ENCODE measurements around the gene GFOD1.

The GFOD1 gene

DNA sequence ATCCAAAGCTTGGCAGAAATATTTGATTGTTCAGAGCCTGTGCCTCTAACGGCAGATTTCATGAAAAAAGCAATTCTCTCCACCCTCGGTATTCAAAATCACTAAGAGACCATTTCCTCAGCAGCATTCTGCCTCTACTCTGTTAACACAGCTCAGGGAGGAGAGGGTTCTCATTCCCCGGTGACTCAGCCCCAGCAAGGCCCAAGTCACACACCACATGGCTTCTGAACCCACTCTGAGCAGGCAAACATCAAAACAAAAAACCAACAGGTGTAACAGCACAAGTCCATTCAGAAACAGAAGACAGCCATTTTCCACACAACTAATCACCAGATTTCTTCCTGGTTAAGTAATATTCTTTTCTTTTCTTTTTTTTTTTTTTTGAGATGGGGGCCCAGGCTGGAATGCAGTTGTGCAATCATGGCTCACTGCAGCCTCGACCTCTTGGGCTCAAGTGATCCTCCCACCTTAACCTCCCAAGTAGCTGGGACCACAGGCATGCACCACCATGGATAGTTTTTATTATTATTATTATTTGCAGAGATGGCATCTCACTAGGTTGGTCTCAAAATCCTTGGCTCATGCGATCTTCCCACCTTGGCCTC is 55.4 kb downstream of the GFOD1 start:
- H4K20me1 ChIP-seq (ENCODE audit: control insufficient read depth, insufficient read depth, low read depth, low read length) = no peaks in the 10 kb centered on the region
- H3F3A ChIP-seq (ENCODE audit: control insufficient read depth, insufficient read depth) = no peaks in the 10 kb centered on the region
- no peaks in the 10 kb centered on the region for H3K9me2 ChIP-seq (replicated peaks; ENCODE audit: control insufficient read depth, low read length)
- H3K27ac ChIP-seq (ENCODE audit: low read depth, low read length) = no peak overlapping the region
- peaks cover 28% of the 10 kb centered on the region for H3K4me1 ChIP-seq (ENCODE audit: control insufficient read depth, low read length)
- no peaks in the 10 kb centered on the region for H3K79me2 ChIP-seq (ENCODE audit: control insufficient read depth, low read length)
- peaks cover 6% of the 10 kb centered on the region; the same call in 1 of the 2 replicates for H3K9me3 ChIP-seq (ENCODE audit: control insufficient read depth, insufficient read depth, low read length)
- no peaks in the 10 kb centered on the region for H3K36me3 ChIP-seq (ENCODE audit: control insufficient read depth, low read length)
- TF ChIP-seq EZH2phosphoT487 (IDR thresholded peaks at IDR 0.05; ENCODE audit: borderline replicate concordance, low read length) = no peak
- TF ChIP-seq CTCF (IDR thresholded peaks at IDR 0.05; ENCODE audit: low read depth, low read length, poor library complexity, severe bottlenecking) = no peak
- no peak overlapping the region for H3K4me3 ChIP-seq (ENCODE audit: low read length)
- no peak overlapping the region for H3K4me2 ChIP-seq (ENCODE audit: low read length)
- no peaks in the 10 kb centered on the region for H3K27me3 ChIP-seq (ENCODE audit: control insufficient read depth, low read length)

- no peaks in the 10 kb centered on the region for H3K36me3 ChIP-seq (ENCODE audit: control insufficient read depth, low read length)
- no peaks in the 10 kb centered on the region for H3K79me2 ChIP-seq (ENCODE audit: control insufficient read depth, low read length)
- H3K27ac ChIP-seq (ENCODE audit: low read depth, low read length) = no peak overlapping the region
- no peaks in the 10 kb centered on the region for H4K20me1 ChIP-seq (ENCODE audit: control insufficient read depth, insufficient read depth, low read depth, low read length)
- H3K9me3 ChIP-seq (ENCODE audit: control insufficient read depth, insufficient read depth, low read length) = peaks cover 6% of the 10 kb centered on the region; the same call in 1 of the 2 replicates
- H3K4me3 ChIP-seq (ENCODE audit: low read length) = no peak overlapping the region
- no peaks in the 10 kb centered on the region for H3K9me2 ChIP-seq (replicated peaks; ENCODE audit: control insufficient read depth, low read length)
- peaks cover 28% of the 10 kb centered on the region for H3K4me1 ChIP-seq (ENCODE audit: control insufficient read depth, low read length)
- no peaks in the 10 kb centered on the region for H3F3A ChIP-seq (ENCODE audit: control insufficient read depth, insufficient read depth)
- TF ChIP-seq EZH2phosphoT487 (IDR thresholded peaks at IDR 0.05; ENCODE audit: borderline replicate concordance, low read length) (no peak), CTCF (IDR thresholded peaks at IDR 0.05; ENCODE audit: low read depth, low read length, poor library complexity, severe bottlenecking) (no peak)
- H3K4me2 ChIP-seq (ENCODE audit: low read length) = no peak overlapping the region
- no peaks in the 10 kb centered on the region for H3K27me3 ChIP-seq (ENCODE audit: control insufficient read depth, low read length)
These were observed 56.2 kb downstream of the GFOD1 start for GRCh38 chr6:13431059-13431656.

DNA sequence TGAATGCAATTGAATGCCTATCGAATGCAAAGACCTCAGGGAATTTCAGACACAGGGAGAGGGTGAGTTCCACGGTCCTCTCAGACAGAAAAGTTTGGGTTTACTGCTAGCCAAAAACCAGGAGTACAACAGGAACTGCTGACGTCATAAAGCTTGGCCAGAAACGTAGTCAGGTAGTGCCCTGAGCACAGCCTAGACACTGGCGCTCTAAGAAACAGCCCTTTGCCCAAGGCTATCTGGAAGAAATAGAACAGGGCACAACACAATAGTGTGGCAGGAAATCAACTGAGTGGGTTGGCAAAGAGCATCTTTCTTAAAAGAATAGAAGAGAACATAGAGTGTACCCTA is 58.0 kb downstream of the GFOD1 start:
- Histone ChIP-seq H3K36me3 (ENCODE audit: control insufficient read depth, low read length) (no peaks in the 10 kb centered on the region), H3K9me2 (replicated peaks; ENCODE audit: control insufficient read depth, low read length) (no peaks in the 10 kb centered on the region), H4K20me1 (ENCODE audit: control insufficient read depth, insufficient read depth, low read depth, low read length) (no peaks in the 10 kb centered on the region), H3K79me2 (ENCODE audit: control insufficient read depth, low read length) (no peaks in the 10 kb centered on the region), H3K27ac (ENCODE audit: low read depth, low read length) (no peak overlapping the region), H3K4me1 (ENCODE audit: control insufficient read depth, low read length) (peaks cover 28% of the 10 kb centered on the region), H3F3A (ENCODE audit: control insufficient read depth, insufficient read depth) (no peaks in the 10 kb centered on the region), H3K9me3 (ENCODE audit: control insufficient read depth, insufficient read depth, low read length) (no peaks in the 10 kb centered on the region), H3K27me3 (ENCODE audit: control insufficient read depth, low read length) (no peaks in the 10 kb centered on the region), H3K4me3 (ENCODE audit: low read length) (no peak overlapping the region), H3K4me2 (ENCODE audit: low read length) (no peak overlapping the region)
- TF ChIP-seq EZH2phosphoT487 (IDR thresholded peaks at IDR 0.05; ENCODE audit: borderline replicate concordance, low read length) (no peak), CTCF (IDR thresholded peaks at IDR 0.05; ENCODE audit: low read depth, low read length, poor library complexity, severe bottlenecking) (no peak)
